Breast epithelium (tissue), 3 donors: ENCODE data around the gene MAN1C1.

Experiments used
- CTCF ChIP-seq, 3 donors: fragments of 450-650 bp; IDR thresholded peaks; one replicate each; pipeline ENCODE4 v1.5.1; 2016 to 2017; ENCODE audit warnings: antibody characterized with exemption in 3 of 3, mild to moderate bottlenecking in 3 of 3, moderate library complexity in 3 of 3
- POLR2A ChIP-seq: fragments of 450-650 bp; IDR thresholded peaks from one replicate; pipeline ENCODE4 v1.6.1; 2016; ENCODE audit warnings: antibody characterized with exemption, mild to moderate bottlenecking, moderate library complexity

- TF ChIP-seq POLR2A (no peak), CTCF (IDR thresholded peaks at IDR 0.05) (no peak)
Observed at GRCh38 chr1:25803368-25803767, 186.8 kb downstream of the MAN1C1 start.
